ENCODE results near the gene NABP1.

The NABP1 gene

DNA sequence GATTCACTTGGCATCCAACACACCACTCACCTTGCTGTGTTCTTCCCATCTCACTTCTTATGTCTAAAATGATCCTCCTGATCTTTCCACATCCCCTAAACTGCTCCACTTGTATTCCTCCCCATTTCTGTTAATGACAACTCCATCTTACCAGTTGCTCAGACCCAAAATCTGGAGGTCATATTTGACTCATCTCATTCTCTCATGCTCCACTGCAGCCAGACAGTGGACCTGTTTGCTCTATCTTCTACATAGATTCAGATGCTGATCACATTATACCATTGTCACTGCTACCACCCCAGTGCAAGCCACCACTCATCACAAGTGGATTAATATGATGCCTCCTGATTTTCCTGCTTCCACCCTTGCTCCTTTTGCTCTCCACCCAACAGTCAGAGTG lies 7.9 kb upstream of the NABP1 start:
- TF ChIP-seq CTCF (conservative IDR thresholded peaks at IDR 0.05; ENCODE audit: low read length), result no peak
- no peak for TF ChIP-seq EZH2phosphoT487 (IDR thresholded peaks at IDR 0.05; ENCODE audit: borderline replicate concordance)
- peaks cover 37% of the 10 kb centered on the region for H3K4me1 ChIP-seq (ENCODE audit: insufficient read depth, low read length, poor library complexity, severe bottlenecking)
- no peaks in the 10 kb centered on the region for H3K79me2 ChIP-seq (ENCODE audit: insufficient read depth, low read length)
- H3K27me3 ChIP-seq (ENCODE audit: insufficient read depth, low read length, poor library complexity, severe bottlenecking), result no peaks in the 10 kb centered on the region
- peak overlapping the region; percentile 61 for H2AFZ ChIP-seq (ENCODE audit: low read length)
- no peaks in the 10 kb centered on the region for H3K9me2 ChIP-seq (replicated peaks; ENCODE audit: low read depth, low read length)
- H3F3A ChIP-seq (ENCODE audit: low read depth), result no peaks in the 10 kb centered on the region
- H3K9ac ChIP-seq (ENCODE audit: low read depth, low read length, poor library complexity, severe bottlenecking), result no peak overlapping the region
- H3K36me3 ChIP-seq (ENCODE audit: insufficient read depth, low read length), result no peaks in the 10 kb centered on the region
- H3K4me3 ChIP-seq (ENCODE audit: low read length, poor library complexity, severe bottlenecking), result no peak overlapping the region
- no peaks in the 10 kb centered on the region for H4K20me1 ChIP-seq (ENCODE audit: insufficient read depth, low read length, poor library complexity, severe bottlenecking)
- no peak overlapping the region for H3K4me2 ChIP-seq (ENCODE audit: low read depth, low read length, poor library complexity, severe bottlenecking)
- H3K9me3 ChIP-seq (ENCODE audit: insufficient read depth, low read depth, low read length), result no peaks in the 10 kb centered on the region

- Histone ChIP-seq H3K36me3 (ENCODE audit: insufficient read depth, low read length) (no peaks in the 10 kb centered on the region), H3K4me2 (ENCODE audit: low read depth, low read length, poor library complexity, severe bottlenecking) (no peak overlapping the region), H3F3A (ENCODE audit: low read depth) (peaks cover 4% of the 10 kb centered on the region; the same call in 1 of the 2 replicates), H4K20me1 (ENCODE audit: insufficient read depth, low read length, poor library complexity, severe bottlenecking) (no peaks in the 10 kb centered on the region), H3K4me3 (ENCODE audit: low read length, poor library complexity, severe bottlenecking) (no peak overlapping the region), H3K9me2 (replicated peaks; ENCODE audit: low read depth, low read length) (no peaks in the 10 kb centered on the region), H3K79me2 (ENCODE audit: insufficient read depth, low read length) (no peaks in the 10 kb centered on the region), H3K9ac (ENCODE audit: low read depth, low read length, poor library complexity, severe bottlenecking) (no peak overlapping the region), H3K27me3 (ENCODE audit: insufficient read depth, low read length, poor library complexity, severe bottlenecking) (no peaks in the 10 kb centered on the region), H3K9me3 (ENCODE audit: insufficient read depth, low read depth, low read length) (no peaks in the 10 kb centered on the region), H2AFZ (ENCODE audit: low read length) (no peak overlapping the region), H3K4me1 (ENCODE audit: insufficient read depth, low read length, poor library complexity, severe bottlenecking) (peaks cover 36% of the 10 kb centered on the region)
- TF ChIP-seq EZH2phosphoT487 (IDR thresholded peaks at IDR 0.05; ENCODE audit: borderline replicate concordance) (no peak), CTCF (conservative IDR thresholded peaks at IDR 0.05; ENCODE audit: low read length) (no peak)
Observed at GRCh38 chr2:191670787-191671186, 7.1 kb upstream of the NABP1 start.

DNA sequence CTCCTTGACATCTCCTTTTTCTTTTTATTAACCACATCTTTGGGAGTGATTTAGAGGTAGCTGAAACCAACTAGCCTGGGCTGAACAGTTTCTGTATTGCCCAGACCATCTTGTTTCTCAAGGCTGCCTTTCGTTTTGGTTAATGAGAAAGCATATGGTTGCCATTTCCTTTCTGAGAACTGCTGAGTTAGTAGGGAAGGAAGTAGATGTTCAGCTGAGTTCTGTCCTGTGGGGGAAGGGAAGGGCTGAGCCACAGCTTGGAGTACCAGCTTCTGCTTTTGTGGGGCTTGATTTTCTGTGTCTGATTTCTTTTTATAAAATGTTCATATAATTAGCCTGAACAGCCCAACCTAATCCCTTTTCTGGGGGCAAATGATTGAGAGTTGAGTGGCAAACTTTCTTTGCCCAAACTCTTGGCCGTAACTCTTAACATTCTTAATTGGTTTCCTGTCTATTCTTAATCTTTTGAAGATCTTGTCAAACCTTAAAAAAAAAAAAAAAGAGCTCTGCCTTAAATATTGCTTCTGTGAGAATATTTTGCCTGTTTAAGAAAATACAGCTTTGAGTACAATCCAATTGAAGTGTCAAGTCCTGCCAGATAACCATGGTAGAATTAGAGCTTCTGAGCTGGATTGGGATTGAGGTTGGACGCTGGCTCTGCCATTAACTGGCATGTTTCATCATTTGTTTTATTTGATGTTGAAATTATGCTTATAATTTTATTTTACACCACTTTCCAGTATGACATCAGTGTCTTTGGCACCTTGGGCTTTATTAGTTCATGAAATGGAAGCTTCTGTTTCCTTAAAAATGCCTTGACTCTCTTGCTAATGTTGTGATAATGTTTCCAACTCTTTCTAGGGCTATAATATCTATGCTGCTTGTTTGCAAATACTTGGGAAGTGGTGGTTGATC lies 1.9 kb upstream of the NABP1 start:
- TF ChIP-seq CTCF (conservative IDR thresholded peaks at IDR 0.05; ENCODE audit: low read length) (no peak), EZH2phosphoT487 (IDR thresholded peaks at IDR 0.05; ENCODE audit: borderline replicate concordance) (no peak)
- no peaks in the 10 kb centered on the region for H3K9me2 ChIP-seq (replicated peaks; ENCODE audit: low read depth, low read length)
- peak overlapping the region; percentile 73 for H3K4me2 ChIP-seq (ENCODE audit: low read depth, low read length, poor library complexity, severe bottlenecking)
- no peaks in the 10 kb centered on the region for H3K9me3 ChIP-seq (ENCODE audit: insufficient read depth, low read depth, low read length)
- H3K4me1 ChIP-seq (ENCODE audit: insufficient read depth, low read length, poor library complexity, severe bottlenecking), result peaks cover 48% of the 10 kb centered on the region
- no peaks in the 10 kb centered on the region for H3K27me3 ChIP-seq (ENCODE audit: insufficient read depth, low read length, poor library complexity, severe bottlenecking)
- no peaks in the 10 kb centered on the region for H3K36me3 ChIP-seq (ENCODE audit: insufficient read depth, low read length)
- H3F3A ChIP-seq (ENCODE audit: low read depth), result peaks cover 13% of the 10 kb centered on the region
- H4K20me1 ChIP-seq (ENCODE audit: insufficient read depth, low read length, poor library complexity, severe bottlenecking), result peaks cover 27% of the 10 kb centered on the region
- H2AFZ ChIP-seq (ENCODE audit: low read length), result peak overlapping the region; percentile 25; the same call in 1 of the 2 replicates
- peaks cover 41% of the 10 kb centered on the region for H3K79me2 ChIP-seq (ENCODE audit: insufficient read depth, low read length)
- peak overlapping the region; percentile 89 for H3K9ac ChIP-seq (ENCODE audit: low read depth, low read length, poor library complexity, severe bottlenecking)
- peak overlapping the region; percentile 93 for H3K4me3 ChIP-seq (ENCODE audit: low read length, poor library complexity, severe bottlenecking)

All from Loucy (cell line).